HepG2 (cell line): ENCODE results near the gene HMGCLL1. TPM values are rescaled to one million over a fixed set of nuclear protein-coding genes. Genes with fewer than 3 reads are reported as not detected.

Experiments
- ATM ChIP-seq: fragments of 450-650 bp; IDR thresholded peaks from 2 replicates; pipeline ENCODE4 v1.7.1; 2017; ENCODE audit warnings: mild to moderate bottlenecking, borderline replicate concordance
- ESRRA ChIP-seq: sonication (generic); formaldehyde crosslinking; IDR thresholded peaks from 2 replicates; pipeline ENCODE4 v1.5.1; 2020; ENCODE audit warnings: mild to moderate bottlenecking, low read depth, missing genetic modification reagents
- FOXO4 ChIP-seq: sonication (generic); formaldehyde crosslinking; conservative IDR thresholded peaks from 2 replicates; pipeline ENCODE4 v1.8.1; 2023; ENCODE audit warnings: missing genetic modification reagents
- KDM1A ChIP-seq: IDR thresholded peaks from 2 replicates; pipeline ENCODE4 v1.6.1; 2016; ENCODE audit warnings: missing compliant biosample characterization
- LRRFIP1 ChIP-seq: sonication (generic); formaldehyde crosslinking; conservative IDR thresholded peaks from 2 replicates; pipeline ENCODE4 v1.4.0; 2020; ENCODE audit warnings: missing genetic modification reagents
- NR1H2 ChIP-seq: sonication (generic); formaldehyde crosslinking; IDR thresholded peaks from 2 replicates; pipeline ENCODE4 v1.8.1; 2022; ENCODE audit warnings: low read depth, missing genetic modification reagents, borderline replicate concordance
- SMC3 ChIP-seq: IDR thresholded peaks from 2 replicates; pipeline ENCODE4 v1.6.1; 2011; ENCODE audit warnings: low read length, improper control_type of control experiment
- TCF7L2 ChIP-seq: IDR thresholded peaks from 2 replicates; pipeline ENCODE4 v1.6.1; 2011; ENCODE audit warnings: mild to moderate bottlenecking, low read depth, low read length, moderate library complexity
- THAP9 ChIP-seq: sonication (generic); formaldehyde crosslinking; IDR thresholded peaks from 2 replicates; pipeline ENCODE4; 2020; ENCODE audit warnings: missing genetic modification reagents, mild to moderate bottlenecking, borderline replicate concordance
- ZBTB10 ChIP-seq: sonication (generic); formaldehyde crosslinking; IDR thresholded peaks from 2 replicates; pipeline ENCODE4 v1.4.0; 2020; ENCODE audit warnings: missing genetic modification reagents, borderline replicate concordance
- ZFP62 ChIP-seq: sonication (generic); formaldehyde crosslinking; IDR thresholded peaks from 2 replicates; pipeline ENCODE4 v1.4.0; 2020; ENCODE audit warnings: missing genetic modification reagents
- ZNF142 ChIP-seq: sonication (generic); formaldehyde crosslinking; IDR thresholded peaks from 2 replicates; pipeline ENCODE4 v1.4.0; 2020; ENCODE audit warnings: missing genetic modification reagents
- ZNF746 ChIP-seq: sonication (generic); formaldehyde crosslinking; IDR thresholded peaks from 2 replicates; pipeline ENCODE4 v1.8.0; 2022; ENCODE audit warnings: mild to moderate bottlenecking, missing genetic modification reagents
- polyA plus RNA-seq, 8 experiments: library from polyadenylated mRNA; depleted of rRNA in 3 of 8; stranded (reverse) in 7 of 8; unstranded in 1 of 8; fragments of >200 nt; fragmentation: Illumina TruSeq in 4 of 8; extraction: Trizol in 4 of 8; gene quantifications; 2 replicates each; pipeline versions ENCODE4 v1.2.1 to v1.2.3, GENCODE V29; 2011 to 2016; ENCODE audit warnings: low read depth in 4 of 8, missing spikeins in 1 of 8, mixed read lengths in 1 of 8; ENCODE audit not compliant: insufficient read depth in 1 of 8
- total RNA-seq, 5 experiments: library from RNA; depleted of rRNA; stranded (reverse); fragments of >200 nt; fragmentation: Illumina TruSeq; extraction: Trizol; gene quantifications; 2 replicates each; pipeline ENCODE4 v1.2.3, GENCODE V29; 2016; ENCODE audit warnings: low read depth in 1 of 5

Gene HMGCLL1
- total and polyA plus RNA-seq, 2 of the 13 experiments (the other 11 are each of a cell fraction or from before 2014, with no cell fraction given), result not detected

GRCh38 chr6:55449225-55449624 lies 129.8 kb downstream of the HMGCLL1 start (continued):
- TF ChIP-seq LRRFIP1 (CRISPR knock-in tag) (no peak), TCF7L2 (no peak), KDM1A (CRISPR knock-in tag) (no peak), ATM (no peak), FOXO4 (CRISPR knock-in tag) (no peak), ZFP62 (CRISPR knock-in tag) (no peak), ZBTB10 (CRISPR knock-in tag) (no peak), THAP9 (CRISPR knock-in tag) (no peak), ZNF746 (CRISPR knock-in tag) (no peak), SMC3 (no peak), ZNF142 (CRISPR knock-in tag) (no peak), ESRRA (no peak), NR1H2 (CRISPR knock-in tag) (no peak)
- TF ChIP-seq, all 625 proteins: peak for 0
